ENCODE data around the gene CD226. TPM values are rescaled to one million over a fixed set of nuclear protein-coding genes. Genes with fewer than 3 reads are reported as not detected.

The CD226 gene
- total and polyA plus RNA-seq, 2 of the 13 experiments (the other 11 are each of a cell fraction or from before 2014, with no cell fraction given), result 0.13 to 0.77 TPM

- TF ChIP-seq TRIM22 (IDR thresholded peaks at IDR 0.05) (no peak), ZNF446 (CRISPR knock-in tag; IDR thresholded peaks at IDR 0.05) (no peak), ZNF75D (CRISPR knock-in tag; IDR thresholded peaks at IDR 0.05; ENCODE audit: borderline replicate concordance) (no peak), ZNF629 (CRISPR knock-in tag; conservative IDR thresholded peaks at IDR 0.05) (no peak), GMEB2 (CRISPR knock-in tag; IDR thresholded peaks at IDR 0.05; ENCODE audit: low read depth) (no peak), HDAC2 (CRISPR knock-in tag; IDR thresholded peaks at IDR 0.05) (no peak), NCOA5 (CRISPR knock-in tag; IDR thresholded peaks at IDR 0.05) (no peak)
These were observed 69.3 kb downstream of the CD226 start (continued) for GRCh38 chr18:69878213-69878933.

GRCh38 chr18:69876490-69876889 lies 71.2 kb downstream of the CD226 start:
- Histone ChIP-seq H3K36me3 (replicated peaks in 1 of 2; ENCODE audit: control insufficient read depth in 1 of 2, insufficient read depth in 2 of 2, low read length in 2 of 2) (no peaks in the 10 kb centered on the region), H3K9me3 (ENCODE audit: low read length) (no peaks in the 10 kb centered on the region), H3K27ac (ENCODE audit: extremely low read length, insufficient read depth, low read length) (no peak overlapping the region), H2AFZ (ENCODE audit: low read length) (no peak overlapping the region), H3K79me2 (ENCODE audit: insufficient read depth, low read length) (no peaks in the 10 kb centered on the region), H3K9ac (ENCODE audit: insufficient read depth, low read depth, low read length) (no peak overlapping the region), H3K4me3 (replicated peaks in 1 of 3; ENCODE audit: insufficient read depth in 1 of 3, low read depth in 2 of 3, low read length in 3 of 3) (no peak overlapping the region), H3K27me3 (ENCODE audit: control insufficient read depth in 1 of 2, insufficient read depth in 2 of 2, low read length in 2 of 2) (no peaks in the 10 kb centered on the region), H4K20me1 (ENCODE audit: insufficient read depth, low read length) (no peaks in the 10 kb centered on the region), H3K4me2 (ENCODE audit: low read depth, low read length) (no peak overlapping the region), H3K4me1 (ENCODE audit: insufficient read depth, low read length) (no peaks in the 10 kb centered on the region)
- FAIRE-seq, result no peak
- ChIA-PET CTCF (ENCODE audit: low intra/inter-chr PET ratio, low total read pairs) (no interaction called here), POLR2A (no interaction called here)
- 94% methylated on average over 3 of the region's 3 CpGs for WGBS (ENCODE audit: low lambda C conversion rate)
- in situ Hi-C loops (cut with HindIII; ENCODE audit: extremely low pct_ligation_motif_present, low pct_unique_long_range_greater_than_20kb) (no loop called here), intact Hi-C loops (cut with micrococcal nuclease; ENCODE audit: unreplicated experiment) (no loop called here)
- no peak for DNase-seq (ENCODE audit: low spot score)
- BruUV-seq (replicated peaks), result no TSS peak
- ATAC-seq, result no peak
- TF ChIP-seq RELA (CRISPR knock-in tag; IDR thresholded peaks at IDR 0.05) (no peak), HNF4A (CRISPR knock-in tag; IDR thresholded peaks at IDR 0.05) (no peak), ZNF570 (CRISPR knock-in tag; IDR thresholded peaks at IDR 0.05; ENCODE audit: borderline replicate concordance) (no peak), TRIM22 (IDR thresholded peaks at IDR 0.05) (no peak), MNT (IDR thresholded peaks at IDR 0.05) (no peak), ZNF761 (CRISPR knock-in tag; conservative IDR thresholded peaks at IDR 0.05) (no peak), ZNF280B (CRISPR knock-in tag; IDR thresholded peaks at IDR 0.05; ENCODE audit: borderline replicate concordance) (no peak), ZBTB20 (CRISPR knock-in tag; IDR thresholded peaks at IDR 0.05; ENCODE audit: borderline replicate concordance, low read depth) (no peak)
